Loucy (cell line): ENCODE results near the gene MMAB.

Experiments
- EZH2phosphoT487 ChIP-seq: fragments of 200-600 bp; IDR thresholded peaks from 2 replicates; pipeline ENCODE4 v1.6.1; 2018; ENCODE audit warnings: antibody characterized with exemption, mild to moderate bottlenecking, moderate library complexity, borderline replicate concordance
- TF ChIP-seq, protein P1 (sequence below): fragments of 200-600 bp; sonication (generic); conservative IDR thresholded peaks from 2 replicates; pipeline ENCODE4 v1.5.1; 2014; ENCODE audit warnings: mild to moderate bottlenecking, antibody characterized with exemption, low read length

DNA sequence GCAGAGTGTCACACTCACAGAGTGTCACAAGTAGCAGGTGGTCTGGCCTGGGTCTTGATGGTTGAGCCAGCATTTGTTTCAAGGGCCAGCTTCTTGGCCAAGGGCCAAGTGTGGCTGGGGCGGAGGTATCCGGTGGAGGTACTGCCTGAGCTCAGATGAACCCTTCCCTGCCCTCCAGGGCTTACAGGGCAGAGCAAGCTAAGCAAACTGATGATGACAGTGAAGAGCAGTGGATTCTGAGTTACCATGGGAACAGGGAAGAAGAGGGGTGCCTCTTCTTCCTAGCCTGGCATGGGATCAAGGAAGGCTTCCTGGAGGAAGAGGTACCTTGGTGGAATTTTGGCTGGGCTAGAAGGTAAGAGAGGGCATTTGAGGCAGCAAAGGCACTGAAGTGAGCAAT, 36.0 kb upstream of the MMAB start:
- TF ChIP-seq, protein P1, sequence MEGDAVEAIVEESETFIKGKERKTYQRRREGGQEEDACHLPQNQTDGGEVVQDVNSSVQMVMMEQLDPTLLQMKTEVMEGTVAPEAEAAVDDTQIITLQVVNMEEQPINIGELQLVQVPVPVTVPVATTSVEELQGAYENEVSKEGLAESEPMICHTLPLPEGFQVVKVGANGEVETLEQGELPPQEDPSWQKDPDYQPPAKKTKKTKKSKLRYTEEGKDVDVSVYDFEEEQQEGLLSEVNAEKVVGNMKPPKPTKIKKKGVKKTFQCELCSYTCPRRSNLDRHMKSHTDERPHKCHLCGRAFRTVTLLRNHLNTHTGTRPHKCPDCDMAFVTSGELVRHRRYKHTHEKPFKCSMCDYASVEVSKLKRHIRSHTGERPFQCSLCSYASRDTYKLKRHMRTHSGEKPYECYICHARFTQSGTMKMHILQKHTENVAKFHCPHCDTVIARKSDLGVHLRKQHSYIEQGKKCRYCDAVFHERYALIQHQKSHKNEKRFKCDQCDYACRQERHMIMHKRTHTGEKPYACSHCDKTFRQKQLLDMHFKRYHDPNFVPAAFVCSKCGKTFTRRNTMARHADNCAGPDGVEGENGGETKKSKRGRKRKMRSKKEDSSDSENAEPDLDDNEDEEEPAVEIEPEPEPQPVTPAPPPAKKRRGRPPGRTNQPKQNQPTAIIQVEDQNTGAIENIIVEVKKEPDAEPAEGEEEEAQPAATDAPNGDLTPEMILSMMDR: no peak
- TF ChIP-seq EZH2phosphoT487: no peak
